Epithelial cell of esophagus (primary cell): Measurements from ENCODE around the gene TBCEL.

Experiments
- DNase-seq: peaks from one replicate; pipeline ENCODE4 v3.0.0; 2010; ENCODE audit warnings: low read depth
- H3K4me3 ChIP-seq: 2 replicates; pipeline ENCODE4 v1.5.1; 2011; ENCODE audit warnings: mild to moderate bottlenecking, low read length, control low read depth
- CTCF ChIP-seq: IDR thresholded peaks from 2 replicates; pipeline ENCODE4 v1.5.1; 2011; ENCODE audit warnings: low read depth, mild to moderate bottlenecking, low read length, control low read depth, inconsistent platforms; ENCODE audit not compliant: insufficient read depth; ENCODE audit errors: missing control alignments

TBCEL gene

GRCh38 chr11:121048464-121049233 is 24.7 kb downstream of the TBCEL start:
- H3K4me3 ChIP-seq = no peak overlapping the region
- peak; percentile 47 for DNase-seq
- TF ChIP-seq CTCF = no peak

GRCh38 chr11:121053244-121053643 is 29.3 kb downstream of the TBCEL start:
- H3K4me3 ChIP-seq = no peak overlapping the region
- no peak for DNase-seq
- TF ChIP-seq CTCF = no peak

GRCh38 chr11:121054266-121054665 is 30.4 kb downstream of the TBCEL start:
- no peak overlapping the region for H3K4me3 ChIP-seq
- DNase-seq = no peak
- TF ChIP-seq CTCF = no peak

GRCh38 chr11:121055076-121055475 is 31.2 kb downstream of the TBCEL start:
- TF ChIP-seq CTCF = no peak
- DNase-seq = peak; percentile 70
- H3K4me3 ChIP-seq = no peak overlapping the region

GRCh38 chr11:121057922-121058321 is 34.0 kb downstream of the TBCEL start:
- TF ChIP-seq CTCF = no peak
- no peak for DNase-seq
- no peak overlapping the region for H3K4me3 ChIP-seq

GRCh38 chr11:121058941-121059340 is 35.0 kb downstream of the TBCEL start:
- TF ChIP-seq CTCF = no peak
- no peak overlapping the region for H3K4me3 ChIP-seq
- no peak for DNase-seq

- H3K4me3 ChIP-seq = no peak overlapping the region
- no peak for TF ChIP-seq CTCF
- DNase-seq = no peak
These were observed 35.7 kb downstream of the TBCEL start for GRCh38 chr11:121059605-121060004.
